VCaP (cell line): ENCODE results near the gene ESCO1.

Source experiments
- H3K27ac ChIP-seq: fragments of 450-650 bp; 2 replicates; pipeline ENCODE4 v1.5.1; 2017
- CTCF ChIP-seq: fragments of 450-650 bp; conservative IDR thresholded peaks from 2 replicates; pipeline ENCODE4 v1.5.1; 2017; ENCODE audit warnings: mild to moderate bottlenecking, moderate library complexity

Gene ESCO1

GRCh38 chr18:21479721-21480120 lies 120.8 kb downstream of the ESCO1 start:
- no peak for TF ChIP-seq CTCF
- no peak overlapping the region for H3K27ac ChIP-seq
